ENCODE results near the gene GFI1B. TPM values are rescaled to one million over a fixed set of nuclear protein-coding genes. Genes with fewer than 3 reads are reported as not detected.

Gene GFI1B
- total RNA-seq, 1 donor from 2014 or later: not detected

DNA sequence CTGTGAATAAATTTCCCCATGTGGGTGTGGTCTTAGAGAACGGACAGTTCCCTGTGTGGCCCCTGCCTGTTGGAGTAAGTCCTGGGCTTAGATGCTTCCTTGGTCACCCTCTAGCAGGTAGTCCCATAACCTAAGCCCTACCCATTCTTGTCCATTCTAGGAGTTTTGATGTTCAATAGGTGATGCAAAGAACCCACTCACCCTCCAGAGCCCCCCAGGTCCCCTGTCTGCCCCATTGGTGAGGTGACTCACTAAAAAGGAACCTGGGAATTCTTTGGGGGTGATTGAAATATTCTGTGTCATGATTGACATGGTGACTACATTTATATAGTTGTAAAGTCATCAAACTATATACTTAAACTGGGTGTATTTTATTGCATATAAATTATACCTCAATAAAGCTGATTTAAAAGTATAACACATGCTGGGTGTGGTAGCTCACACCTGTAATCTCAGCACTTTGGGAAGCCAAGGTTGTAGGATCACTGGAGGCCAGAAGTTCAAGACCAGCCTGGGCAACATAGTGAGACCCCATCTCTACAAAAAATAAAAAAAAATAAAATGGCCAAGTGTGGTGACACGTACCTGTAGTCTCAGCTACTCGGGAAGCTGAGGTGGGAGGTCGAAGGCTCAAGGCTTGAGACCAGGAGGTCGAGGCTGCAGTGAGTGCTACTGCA, 31.6 kb downstream of the GFI1B start:
- no peaks in the 10 kb centered on the region for H3K36me3 Mint-ChIP-seq
- no peak overlapping the region for H3K4me3 Mint-ChIP-seq
- peaks cover 39% of the 10 kb centered on the region for H3K27me3 Mint-ChIP-seq (ENCODE audit: low read depth)
- TF ChIP-seq, protein P1, sequence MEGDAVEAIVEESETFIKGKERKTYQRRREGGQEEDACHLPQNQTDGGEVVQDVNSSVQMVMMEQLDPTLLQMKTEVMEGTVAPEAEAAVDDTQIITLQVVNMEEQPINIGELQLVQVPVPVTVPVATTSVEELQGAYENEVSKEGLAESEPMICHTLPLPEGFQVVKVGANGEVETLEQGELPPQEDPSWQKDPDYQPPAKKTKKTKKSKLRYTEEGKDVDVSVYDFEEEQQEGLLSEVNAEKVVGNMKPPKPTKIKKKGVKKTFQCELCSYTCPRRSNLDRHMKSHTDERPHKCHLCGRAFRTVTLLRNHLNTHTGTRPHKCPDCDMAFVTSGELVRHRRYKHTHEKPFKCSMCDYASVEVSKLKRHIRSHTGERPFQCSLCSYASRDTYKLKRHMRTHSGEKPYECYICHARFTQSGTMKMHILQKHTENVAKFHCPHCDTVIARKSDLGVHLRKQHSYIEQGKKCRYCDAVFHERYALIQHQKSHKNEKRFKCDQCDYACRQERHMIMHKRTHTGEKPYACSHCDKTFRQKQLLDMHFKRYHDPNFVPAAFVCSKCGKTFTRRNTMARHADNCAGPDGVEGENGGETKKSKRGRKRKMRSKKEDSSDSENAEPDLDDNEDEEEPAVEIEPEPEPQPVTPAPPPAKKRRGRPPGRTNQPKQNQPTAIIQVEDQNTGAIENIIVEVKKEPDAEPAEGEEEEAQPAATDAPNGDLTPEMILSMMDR (IDR thresholded peaks at IDR 0.05; ENCODE audit: unreplicated experiment): no peak
- peaks cover 11% of the 10 kb centered on the region for H3K9me3 Mint-ChIP-seq
- H3K27ac Mint-ChIP-seq: no peak overlapping the region
- no peak for DNase-seq (ENCODE audit: low spot score in 2 of 2, unreplicated experiment in 2 of 2)
- H3K4me1 Mint-ChIP-seq: peaks cover under 1% of the 10 kb centered on the region

- DNase-seq (ENCODE audit: low spot score in 2 of 2, unreplicated experiment in 2 of 2): no peak
- Mint-ChIP-seq H3K4me1 (no peaks in the 10 kb centered on the region), H3K27me3 (ENCODE audit: low read depth) (peaks cover 37% of the 10 kb centered on the region), H3K9me3 (peaks cover 4% of the 10 kb centered on the region), H3K27ac (no peak overlapping the region), H3K4me3 (no peak overlapping the region), H3K36me3 (no peaks in the 10 kb centered on the region)
- TF ChIP-seq, protein P1 (IDR thresholded peaks at IDR 0.05; ENCODE audit: unreplicated experiment): no peak
Measured at GRCh38 chr9:133014696-133015095, 36.2 kb downstream of the GFI1B start.

GRCh38 chr9:133023117-133023890, 44.8 kb downstream of the GFI1B start:
- Mint-ChIP-seq H3K9me3 (no peaks in the 10 kb centered on the region), H3K27me3 (ENCODE audit: low read depth) (peaks cover 18% of the 10 kb centered on the region), H3K4me1 (peaks cover 3% of the 10 kb centered on the region), H3K27ac (no peak overlapping the region), H3K4me3 (no peak overlapping the region), H3K36me3 (no peaks in the 10 kb centered on the region)
- no peak for DNase-seq (ENCODE audit: low spot score in 2 of 2, unreplicated experiment in 2 of 2)
- TF ChIP-seq, protein P1 (IDR thresholded peaks at IDR 0.05; ENCODE audit: unreplicated experiment): no peak

DNA sequence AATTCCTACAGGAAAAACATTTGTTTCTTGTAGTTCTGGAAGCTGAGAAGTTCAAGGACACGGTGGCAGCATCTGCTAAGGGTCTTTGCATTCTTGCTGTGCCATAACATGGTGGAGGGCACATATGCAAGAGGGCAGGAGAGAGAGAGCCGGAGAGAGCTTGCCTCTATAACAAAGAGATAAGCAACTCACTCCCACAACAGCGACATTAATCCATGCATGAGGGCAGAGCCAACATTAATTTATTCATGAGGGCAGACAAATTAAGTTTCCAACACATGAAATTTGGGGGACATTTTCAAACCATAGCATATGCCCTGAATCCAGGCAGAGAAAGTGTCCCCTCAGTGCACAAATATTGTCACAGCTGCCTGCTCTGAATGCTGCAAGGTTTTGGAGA, 47.9 kb downstream of the GFI1B start:
- no peak overlapping the region for H3K27ac Mint-ChIP-seq
- H3K4me1 Mint-ChIP-seq: peaks cover 14% of the 10 kb centered on the region
- no peaks in the 10 kb centered on the region for H3K36me3 Mint-ChIP-seq
- no peak overlapping the region for H3K4me3 Mint-ChIP-seq
- H3K9me3 Mint-ChIP-seq: no peaks in the 10 kb centered on the region
- no peak for DNase-seq (ENCODE audit: low spot score in 2 of 2, unreplicated experiment in 2 of 2)
- H3K27me3 Mint-ChIP-seq (ENCODE audit: low read depth): peaks cover 15% of the 10 kb centered on the region
- TF ChIP-seq, protein P1 (IDR thresholded peaks at IDR 0.05; ENCODE audit: unreplicated experiment): no peak

- DNase-seq (ENCODE audit: low spot score in 2 of 2, unreplicated experiment in 2 of 2): no peak
- H3K9me3 Mint-ChIP-seq: no peaks in the 10 kb centered on the region
- H3K36me3 Mint-ChIP-seq: peaks cover under 1% of the 10 kb centered on the region
- H3K4me3 Mint-ChIP-seq: no peak overlapping the region
- peaks cover 15% of the 10 kb centered on the region for H3K27me3 Mint-ChIP-seq (ENCODE audit: low read depth)
- TF ChIP-seq, protein P1 (IDR thresholded peaks at IDR 0.05; ENCODE audit: unreplicated experiment): no peak
- no peak overlapping the region for H3K27ac Mint-ChIP-seq
- H3K4me1 Mint-ChIP-seq: peaks cover 20% of the 10 kb centered on the region
Measured at GRCh38 chr9:133027134-133027533, 48.6 kb downstream of the GFI1B start.

All from mesothelial cell of epicardium (in vitro differentiated cells).